ENCODE data around the gene CACNA2D3.

The CACNA2D3 gene

GRCh38 chr3:54905261-54905888, 783.0 kb downstream of the CACNA2D3 start:
- DNase-seq = no peak

GRCh38 chr3:54905920-54906319, 783.6 kb downstream of the CACNA2D3 start:
- DNase-seq = no peak

DNA sequence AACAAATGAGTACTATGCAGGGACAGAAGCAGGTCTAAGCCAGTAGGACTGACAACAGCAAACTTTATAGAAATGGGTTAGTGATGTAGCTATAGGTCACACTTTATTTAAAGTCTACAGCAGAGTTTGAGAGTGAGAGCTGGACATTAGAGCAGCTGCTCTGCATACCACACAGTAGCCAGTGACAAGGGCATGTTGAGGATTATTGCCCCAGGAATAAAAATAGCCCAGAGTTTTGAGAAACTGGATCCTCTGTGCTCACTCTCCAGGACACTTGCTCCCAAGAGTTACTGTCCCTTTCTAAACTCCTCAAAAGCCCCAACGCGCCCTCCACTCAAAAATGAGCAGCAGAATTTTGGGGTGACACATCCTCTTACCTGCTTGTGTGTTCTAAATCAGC, 784.4 kb downstream of the CACNA2D3 start:
- no peak for DNase-seq

DNA sequence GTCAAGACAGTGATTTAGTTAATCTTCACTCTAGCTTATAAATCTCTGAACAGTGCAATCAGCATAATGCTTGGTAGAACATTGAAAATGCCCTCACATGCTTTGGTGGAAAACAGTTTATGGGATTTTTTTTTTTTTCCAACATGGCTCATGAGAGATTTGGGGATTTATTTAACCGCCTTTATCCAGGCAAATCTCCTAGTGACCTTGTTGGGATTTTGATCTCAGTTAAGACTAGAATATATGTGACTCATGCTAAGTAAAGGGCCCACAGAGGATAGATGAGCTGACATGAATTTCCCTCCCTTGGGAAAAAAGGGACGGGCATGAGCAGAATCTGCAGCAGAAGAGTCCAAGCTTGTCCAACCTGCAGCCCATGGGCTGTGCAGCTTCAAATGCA, 786.8 kb downstream of the CACNA2D3 start:
- no peak for DNase-seq

DNA sequence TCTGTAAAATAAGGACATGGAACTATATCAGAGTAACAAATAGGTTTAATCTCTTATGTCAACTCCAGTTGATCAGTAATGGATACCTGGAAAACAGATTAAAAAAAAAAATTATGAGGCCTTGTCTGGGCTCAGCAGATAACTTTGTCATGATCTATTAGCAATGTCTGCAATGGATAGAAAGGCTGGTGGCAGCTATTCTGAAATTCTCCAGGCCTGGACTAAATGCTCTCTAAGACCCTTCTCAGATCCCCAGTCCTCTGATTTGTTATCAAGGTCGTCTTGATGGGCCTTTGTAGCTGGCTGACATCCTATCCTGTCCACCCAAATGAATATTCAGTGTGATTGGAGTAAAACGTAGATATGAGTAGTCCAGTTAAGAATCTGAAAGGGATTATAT, 791.8 kb downstream of the CACNA2D3 start:
- DNase-seq = no peak

DNA sequence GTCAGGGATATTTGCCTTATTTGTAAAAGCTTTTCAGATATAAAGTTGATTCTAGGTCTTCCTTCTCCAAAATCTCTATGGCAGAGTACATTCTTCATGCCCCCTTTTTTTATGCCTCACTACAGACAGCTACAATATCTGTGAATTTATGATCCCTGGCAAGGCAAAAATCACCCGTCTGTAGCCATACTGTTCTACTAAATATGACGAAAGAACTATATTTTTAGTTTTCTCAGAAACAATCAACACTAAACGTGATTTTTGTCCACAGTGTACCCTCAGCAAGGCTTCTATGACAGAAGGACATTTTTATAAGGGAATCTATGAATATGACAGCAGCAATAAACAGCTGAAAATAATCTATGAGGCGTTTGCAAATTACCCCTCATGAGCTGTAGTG, 792.8 kb downstream of the CACNA2D3 start:
- no peak for DNase-seq

- DNase-seq = no peak
Observed at GRCh38 chr3:54915976-54916375, 793.6 kb downstream of the CACNA2D3 start.

GRCh38 chr3:54916732-54917131, 794.4 kb downstream of the CACNA2D3 start:
- no peak for DNase-seq

GRCh38 chr3:54917174-54917573, 794.8 kb downstream of the CACNA2D3 start:
- no peak for DNase-seq

DNA sequence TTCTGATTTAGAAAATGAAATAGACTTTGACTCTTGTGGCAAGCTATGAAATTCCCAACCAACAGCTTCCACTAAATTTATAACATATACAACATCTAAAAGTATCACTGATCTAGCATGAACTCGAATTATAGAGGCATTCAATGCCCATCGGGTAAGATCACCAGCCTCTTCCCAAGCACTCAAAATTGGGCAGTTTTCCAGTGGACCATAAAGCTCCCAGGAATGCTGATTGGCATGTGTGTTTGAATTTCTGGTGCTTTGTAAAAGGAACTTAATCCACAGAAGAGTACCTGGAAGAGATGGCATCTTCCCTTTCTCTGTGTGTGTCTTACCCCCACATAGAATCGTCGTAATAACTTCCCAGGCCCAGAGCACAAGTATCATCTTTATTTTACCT, 795.5 kb downstream of the CACNA2D3 start:
- DNase-seq = no peak

DNA sequence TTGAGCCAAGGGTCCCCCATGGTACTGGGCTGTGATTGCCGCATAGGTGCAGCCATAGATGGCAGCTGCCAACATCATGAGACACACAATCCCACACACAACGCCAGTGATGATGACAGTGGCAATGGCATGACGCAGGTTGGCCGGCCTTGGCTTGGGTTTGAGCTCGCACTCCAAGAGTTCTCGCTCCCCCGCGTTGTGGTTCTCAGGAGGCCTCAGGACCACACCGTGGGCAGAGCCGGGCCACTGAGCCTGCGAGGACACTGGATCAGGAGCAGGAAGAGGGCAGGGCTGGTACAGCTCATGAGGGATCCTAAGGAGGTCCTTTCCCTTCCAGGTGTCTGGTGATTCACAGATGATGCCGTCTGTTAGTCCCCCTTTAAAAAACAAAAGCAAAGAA, 796.2 kb downstream of the CACNA2D3 start:
- DNase-seq = no peak

- DNase-seq = no peak
Observed at GRCh38 chr3:54928046-54928770, 805.9 kb downstream of the CACNA2D3 start, which contains the start of gene LRTM1. Gene LRTM1 (minus strand): TSS chr3:54928059. CDS start chr3:54927911, 148 bp downstream.

GRCh38 chr3:54931182-54931581, 808.8 kb downstream of the CACNA2D3 start:
- DNase-seq = no peak

DNA sequence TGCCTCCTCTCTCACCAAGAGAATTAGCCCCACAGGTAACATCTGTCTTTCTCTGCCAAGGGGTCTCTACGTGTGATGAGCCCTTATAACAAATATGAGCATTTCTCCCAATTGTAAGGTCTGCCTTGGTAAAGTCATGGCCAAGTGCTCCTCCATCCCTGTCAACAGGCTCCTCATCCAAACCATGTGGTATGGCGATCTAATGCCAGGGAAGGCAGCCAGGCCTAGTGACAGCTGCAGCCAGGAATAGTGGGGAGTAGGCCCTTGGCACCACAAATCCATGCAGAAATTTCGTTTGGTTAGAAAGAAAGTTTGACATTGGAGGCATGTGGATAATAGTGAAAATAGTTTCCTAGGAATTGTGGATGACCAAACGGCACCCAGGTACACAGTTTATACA, 810.3 kb downstream of the CACNA2D3 start:
- DNase-seq = no peak

- DNase-seq = no peak
Observed at GRCh38 chr3:54935869-54936268, 813.5 kb downstream of the CACNA2D3 start.

DNA sequence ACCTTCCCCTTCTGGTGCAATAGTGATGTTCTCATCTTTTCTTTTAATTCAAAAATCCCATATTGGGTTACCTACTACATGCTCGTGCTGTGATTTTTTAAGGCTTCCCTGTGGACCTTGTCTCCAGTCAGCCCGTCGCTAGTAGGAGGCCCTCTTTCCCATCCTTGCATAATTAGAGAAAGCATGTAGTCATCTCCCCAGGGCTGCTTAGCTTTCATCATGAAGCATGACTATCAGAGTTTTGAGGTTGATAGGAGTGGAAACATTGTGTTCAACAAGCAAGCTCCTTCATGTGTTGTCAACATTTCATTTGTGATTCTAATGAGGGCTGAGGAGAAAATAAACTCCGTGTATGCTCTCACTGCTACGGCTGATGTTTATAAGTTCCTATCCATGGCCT, 814.2 kb downstream of the CACNA2D3 start:
- DNase-seq = no peak

GRCh38 chr3:54939557-54940300, 817.4 kb downstream of the CACNA2D3 start:
- DNase-seq = no peak

DNA sequence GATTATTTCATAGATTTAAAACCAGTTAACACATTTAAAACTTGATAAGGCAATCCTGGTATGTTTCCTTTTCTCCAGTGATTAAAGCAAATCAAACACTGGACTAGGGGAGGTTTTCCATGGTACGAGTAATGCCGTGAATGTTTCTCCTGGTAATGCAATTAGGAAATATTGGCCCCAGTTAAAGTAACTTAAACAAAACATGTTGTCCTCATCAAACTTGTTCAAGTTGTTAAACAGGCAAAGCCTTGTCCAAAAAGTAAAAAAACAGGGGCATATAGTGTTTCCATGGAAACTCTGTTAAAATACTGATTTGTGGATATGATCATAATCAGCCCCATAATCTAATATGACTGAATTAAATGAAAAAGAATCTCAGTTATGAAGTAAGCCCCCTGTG, 818.6 kb downstream of the CACNA2D3 start:
- DNase-seq = no peak

- no peak for DNase-seq
Observed at GRCh38 chr3:54941690-54942362, 819.5 kb downstream of the CACNA2D3 start.

GRCh38 chr3:54949491-54950044, 827.2 kb downstream of the CACNA2D3 start:
- no peak for DNase-seq

GRCh38 chr3:54950391-54951003, 828.1 kb downstream of the CACNA2D3 start:
- no peak for DNase-seq

DNA sequence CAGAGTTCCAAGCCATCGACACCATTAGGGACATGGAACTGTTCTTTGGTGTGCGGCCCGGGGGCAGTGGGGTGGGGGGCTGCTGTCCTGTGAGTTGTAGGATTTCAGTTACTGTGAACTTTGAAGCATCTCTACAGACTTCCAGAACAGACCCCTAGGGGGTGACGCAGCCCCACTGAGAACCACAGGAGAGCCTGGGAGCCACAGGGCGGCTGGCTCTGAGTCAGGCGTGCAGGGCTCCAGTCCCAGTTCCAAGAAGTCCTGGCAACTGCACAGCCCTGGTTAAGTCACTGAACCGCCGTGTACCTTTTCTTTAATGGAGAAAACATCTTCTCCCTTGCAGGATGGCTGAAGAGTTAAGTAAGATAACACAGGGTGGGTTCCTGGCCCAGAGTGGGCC, 829.1 kb downstream of the CACNA2D3 start:
- no peak for DNase-seq

DNA sequence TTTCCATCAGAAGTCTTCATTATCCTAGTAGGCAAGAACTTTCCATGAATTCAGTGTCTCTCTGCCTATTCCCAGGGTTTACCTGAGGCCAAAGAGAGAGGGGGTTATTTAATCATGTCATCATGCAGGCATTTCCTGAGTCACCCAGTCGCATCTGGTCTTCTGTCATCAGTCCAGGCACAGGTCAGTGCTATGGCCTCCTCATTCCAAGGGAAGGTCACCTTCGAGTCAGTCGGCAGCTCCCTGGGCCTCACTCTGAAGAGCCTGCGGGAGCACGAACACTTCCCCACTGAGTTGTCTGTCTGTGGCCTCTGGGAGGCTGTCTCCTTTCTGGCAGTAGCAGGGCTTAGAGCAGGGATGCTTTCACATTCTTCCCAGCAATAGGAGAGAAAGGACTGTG, 831.7 kb downstream of the CACNA2D3 start:
- no peak for DNase-seq
